ENCODE measurements around the gene SLC22A23. TPM values are rescaled to one million over a fixed set of nuclear protein-coding genes. Genes with fewer than 3 reads are reported as not detected.

The SLC22A23 gene
- total and polyA plus RNA-seq, 2 of the 4 experiments (the other 2 are of a cell fraction): 0.72 to 1.6 TPM

GRCh38 chr6:3259491-3259958, 197.3 kb downstream of the SLC22A23 start:
- Histone ChIP-seq H4K20me1 (ENCODE audit: insufficient read depth, low read length) (peaks cover 31% of the 10 kb centered on the region), H2AFZ (replicated peaks; ENCODE audit: low read length, poor library complexity) (peak overlapping the region; percentile 98), H3K79me1 (ENCODE audit: low read depth in 1 of 2, low read length in 2 of 2) (peaks cover 25 to 49% of the 10 kb centered on the region in 2 experiments; a peak in 3 of 4 replicates), H4K5ac (ENCODE audit: low read depth, low read length) (no peak overlapping the region), H3K27me3 (ENCODE audit: control insufficient read depth, insufficient read depth, low read length) (peaks cover 1% of the 10 kb centered on the region; the same call in 1 of the 2 replicates), H2AK5ac (ENCODE audit: low read depth, low read length) (peak overlapping the region; percentile 57; the same call in 1 of the 2 replicates), H3K27ac (ENCODE audit: insufficient read depth, low read length) (peak overlapping the region; percentile 54), H3K4me2 (ENCODE audit: low read depth, low read length) (peak overlapping the region; percentile 68), H2BK15ac (ENCODE audit: low read depth, low read length) (no peak overlapping the region), H2BK5ac (ENCODE audit: low read depth, low read length, poor library complexity, severe bottlenecking) (peak overlapping the region; percentile 84), H2BK20ac (ENCODE audit: low read depth, low read length) (no peak overlapping the region), H3K56ac (ENCODE audit: extremely low read depth, insufficient read depth, low read length) (peak overlapping the region; percentile 76), H3K4ac (ENCODE audit: low read depth, low read length) (peak overlapping the region; percentile 77), H3K9me1 (ENCODE audit: insufficient read depth, low read length) (peaks cover 5% of the 10 kb centered on the region; the same call in 1 of the 2 replicates), H3K36me3 (ENCODE audit: control insufficient read depth, insufficient read depth, low read length) (peaks cover 10% of the 10 kb centered on the region), H3K4me3 (ENCODE audit: insufficient read depth, low read depth, low read length) (peak overlapping the region; percentile 99), H3K4me1 (ENCODE audit: control insufficient read depth, insufficient read depth, low read length) (peaks cover 3% of the 10 kb centered on the region; the same call in 1 of the 2 replicates), H3K9me3 (ENCODE audit: control insufficient read depth, insufficient read depth, low read length) (no peaks in the 10 kb centered on the region), H3K23ac (ENCODE audit: low read depth, low read length) (peak overlapping the region; percentile 75), H3K18ac (ENCODE audit: low read depth, low read length) (no peak overlapping the region), H2AK9ac (replicated peaks; ENCODE audit: low read depth, low read length, poor library complexity) (peak overlapping the region; percentile 53), H4K8ac (ENCODE audit: low read depth in 2 of 2, low read length in 2 of 2) (peak overlapping the region in 1 of 2 experiments; percentile 51; a peak in 3 of 4 replicates), H3K14ac (replicated peaks; ENCODE audit: low read depth, low read length) (peak overlapping the region; percentile 74), H2BK120ac (ENCODE audit: low read depth, low read length) (no peak overlapping the region), H4K91ac (ENCODE audit: insufficient read depth, low read depth, low read length) (no peak overlapping the region), H3K9ac (ENCODE audit: low read depth, low read length) (peak overlapping the region; percentile 54)
- ATAC-seq (ENCODE audit: low read depth): peak; percentile 36
- POLR2A ChIA-PET (ENCODE audit: unreplicated experiment): interaction anchor here (0.6 kb wide), 1 partner anchor 134 kb away, joined by 12 read pairs; no protein-coding TSS in a partner anchor
- dilution Hi-C loops (cut with HindIII; ENCODE audit: low sequenced_read_pairs, unreplicated experiment): no loop called here
- CTCF ChIA-PET: interaction anchor here (1.0 to 1.2 kb wide), 3 partner anchors 8 to 134 kb away, joined by 3 to 4 read pairs (median 3); no protein-coding TSS in a partner anchor
- 2% methylated on average over 17 of the region's 21 CpGs; no CpG with 5 or more reads in 1 of the 2 experiments for WGBS, 2 experiments (ENCODE audit: extremely low coverage in 2 of 2, insufficient read length in 1 of 2)
- intact Hi-C loops (cut with micrococcal nuclease): loop anchor here (2.0 to 5.0 kb wide), 3 partner anchors 103 to 192 kb away; partner anchors contain the start of genes RIPK1 and TUBB2A
- TF ChIP-seq MXI1 (IDR thresholded peaks at IDR 0.05; ENCODE audit: borderline replicate concordance, low read depth, low read length) (peak; percentile 74; the same call in 1 of the 2 replicates), CHD1 (IDR thresholded peaks at IDR 0.05; ENCODE audit: low read depth, low read length) (no peak)
- DNase-seq: peak; percentile 41
- in situ Hi-C loops (cut with MboI; ENCODE audit: low sequenced_read_pairs): loop anchor here (10.0 kb wide), 1 partner anchor 265 kb away; the partner anchor contains the start of gene NQO2
- BruUV-seq (replicated peaks): no TSS peak
